ENCODE data around the gene SERPINB12.
A peak's percentile ranks its signal among the peaks of the same experiment; 100 is the strongest.

Gene SERPINB12

GRCh38 chr18:63542069-63542468 lies at the start of gene SERPINB12:
TSS of gene SERPINB12 (plus strand) at chr18:63542369. CDS start at chr18:63556160, 13,791 bp downstream.
- no peak for DNase-seq

GRCh38 chr18:63492851-63493250 lies 49.3 kb upstream of the SERPINB12 start:
- DNase-seq = no peak

DNA sequence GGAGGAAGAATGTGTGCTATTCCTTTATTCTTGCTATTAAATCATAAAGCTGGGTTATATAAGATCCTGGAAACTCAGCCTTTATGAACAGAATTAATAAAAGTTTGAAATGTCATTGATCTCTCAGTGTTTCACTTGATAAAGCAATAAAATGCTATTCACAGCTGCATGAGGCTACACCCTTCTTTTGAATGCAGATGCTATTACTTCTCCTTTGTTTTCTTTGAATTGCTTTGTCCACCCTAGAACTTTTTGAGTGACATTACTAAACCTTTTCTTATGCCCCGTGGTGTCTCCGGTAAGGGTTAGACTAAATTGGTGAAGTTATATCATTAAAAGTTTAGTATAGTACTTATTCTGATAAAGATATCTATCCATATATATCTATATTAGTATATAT lies 46.5 kb upstream of the SERPINB12 start:
- DNase-seq = no peak

DNA sequence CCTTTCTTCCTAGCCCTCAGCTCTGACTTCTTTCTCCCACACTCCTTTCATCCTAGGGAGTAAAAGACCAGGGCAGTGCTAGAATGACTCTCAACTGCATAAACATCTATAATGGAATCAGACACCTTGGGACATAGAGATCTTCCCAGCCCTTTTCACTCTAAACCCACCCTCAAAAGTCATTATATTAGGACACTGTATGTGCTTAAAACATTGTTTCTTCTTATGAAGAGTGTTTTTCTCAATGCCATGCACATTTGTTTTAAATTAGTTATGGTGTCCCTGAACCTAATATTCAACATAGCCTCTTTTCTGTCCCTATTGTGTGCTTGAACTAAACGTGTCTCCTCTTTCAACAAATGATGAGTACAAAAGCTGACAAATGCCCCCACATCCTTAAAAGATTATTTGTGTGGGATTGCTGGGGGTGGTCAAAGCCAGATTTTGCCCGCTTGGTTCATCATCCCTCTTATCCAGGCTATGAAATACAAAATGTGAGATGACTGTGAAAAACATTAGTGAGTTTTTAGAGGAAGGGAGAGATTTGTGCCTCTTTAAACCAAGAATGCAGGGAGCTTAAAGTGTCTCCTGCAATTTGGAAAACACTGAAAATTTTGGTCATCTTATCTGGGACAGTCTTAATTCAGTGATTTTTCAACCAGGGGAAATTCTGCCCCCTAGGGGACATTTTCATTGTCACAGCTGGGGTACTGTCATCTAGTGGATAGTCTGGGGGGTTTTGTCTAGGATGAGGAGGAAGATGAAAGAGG lies 36.4 kb upstream of the SERPINB12 start:
- DNase-seq = no peak

DNA sequence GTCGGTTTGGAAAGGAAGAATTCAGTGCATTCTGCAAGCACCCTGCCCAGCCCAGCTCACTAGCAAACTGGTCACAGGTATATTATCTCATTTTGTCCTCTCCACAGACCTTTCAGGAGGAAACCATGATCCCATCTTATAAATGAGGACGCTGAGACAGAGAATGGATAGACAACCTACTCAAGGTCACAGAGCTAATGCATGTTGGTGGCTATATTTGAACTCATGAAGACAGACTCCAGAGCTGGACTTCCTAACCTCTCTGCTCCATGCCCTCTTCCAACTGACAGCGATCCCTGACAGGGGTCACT lies 35.9 kb upstream of the SERPINB12 start:
- no peak for DNase-seq

GRCh38 chr18:63508596-63508995 lies 33.6 kb upstream of the SERPINB12 start:
- DNase-seq = no peak

DNA sequence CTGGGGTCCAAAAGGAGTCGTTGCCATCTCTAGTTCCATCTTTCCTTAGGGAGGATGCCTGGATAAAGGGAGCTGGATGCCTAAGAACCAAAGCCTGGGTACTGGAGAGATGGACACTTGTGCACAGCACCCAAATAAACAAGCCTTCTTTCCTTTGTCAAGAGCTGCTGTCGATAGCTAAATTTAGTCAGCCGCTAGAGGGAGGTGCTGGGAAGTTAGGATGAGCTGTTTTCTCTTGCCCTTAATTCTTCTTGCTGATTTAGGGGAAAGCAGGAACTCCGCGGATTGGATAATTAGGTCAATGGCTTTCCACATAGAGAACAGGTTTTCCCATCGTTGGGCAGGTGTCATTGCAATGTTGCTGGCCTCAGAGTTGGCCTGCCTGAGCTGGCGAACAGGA lies 30.9 kb upstream of the SERPINB12 start:
- DNase-seq = no peak

- DNase-seq = no peak
Measured at GRCh38 chr18:63514326-63514725, 27.8 kb upstream of the SERPINB12 start.

DNA sequence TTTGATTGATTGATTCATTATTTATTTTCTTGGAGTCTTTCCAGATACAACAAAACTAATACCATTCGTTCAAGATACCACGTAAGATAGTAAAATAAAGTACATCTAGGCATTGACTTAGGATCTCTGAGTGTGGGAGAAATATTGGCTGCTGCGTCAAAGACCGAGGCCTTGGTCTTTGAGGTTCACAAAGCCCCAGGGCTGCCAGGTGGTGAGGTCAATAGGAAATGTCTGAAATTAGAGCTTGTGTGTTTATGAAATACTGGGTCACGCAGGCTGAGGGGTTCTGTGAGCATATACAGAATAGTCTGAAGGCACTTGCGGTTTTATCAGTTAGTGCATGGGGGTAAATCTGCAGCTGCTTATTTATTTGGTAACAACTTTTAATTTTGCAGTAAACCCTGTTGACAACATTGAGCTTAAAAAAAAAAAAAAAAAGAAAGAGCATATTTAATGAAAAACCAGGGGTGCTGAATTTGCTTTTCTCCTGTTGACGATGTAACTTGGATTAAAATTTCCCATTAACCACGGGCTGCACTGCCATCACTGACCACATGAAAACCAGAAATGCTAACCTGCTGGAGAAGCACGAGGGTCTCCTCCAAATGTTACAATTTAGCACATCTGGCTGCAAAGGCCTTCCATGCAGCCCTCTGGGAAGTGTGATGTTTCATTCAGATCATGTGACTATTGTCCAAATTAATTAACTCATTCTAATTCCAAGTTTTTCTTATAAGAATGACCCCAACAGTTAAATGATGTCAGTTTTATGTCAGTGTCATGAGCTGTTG lies 27.1 kb upstream of the SERPINB12 start:
- no peak for DNase-seq

DNA sequence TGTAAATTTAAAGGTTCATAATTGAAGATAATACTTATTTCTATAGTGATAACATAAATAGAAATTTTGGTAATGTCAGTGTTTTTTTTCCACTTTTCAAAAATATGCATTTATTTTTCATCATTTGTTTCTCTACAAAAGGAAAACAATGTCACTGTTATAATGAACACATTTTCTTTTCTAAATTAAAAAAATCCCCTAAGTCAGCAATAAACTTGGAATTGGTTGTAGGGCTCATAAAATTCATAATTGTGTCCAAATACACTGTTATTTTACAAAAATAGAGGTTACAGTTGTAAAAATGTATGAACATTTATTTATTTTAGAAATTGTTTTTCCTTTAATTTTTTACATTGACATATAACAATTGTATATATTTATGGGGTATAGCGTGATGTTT lies 26.4 kb upstream of the SERPINB12 start:
- DNase-seq = no peak

DNA sequence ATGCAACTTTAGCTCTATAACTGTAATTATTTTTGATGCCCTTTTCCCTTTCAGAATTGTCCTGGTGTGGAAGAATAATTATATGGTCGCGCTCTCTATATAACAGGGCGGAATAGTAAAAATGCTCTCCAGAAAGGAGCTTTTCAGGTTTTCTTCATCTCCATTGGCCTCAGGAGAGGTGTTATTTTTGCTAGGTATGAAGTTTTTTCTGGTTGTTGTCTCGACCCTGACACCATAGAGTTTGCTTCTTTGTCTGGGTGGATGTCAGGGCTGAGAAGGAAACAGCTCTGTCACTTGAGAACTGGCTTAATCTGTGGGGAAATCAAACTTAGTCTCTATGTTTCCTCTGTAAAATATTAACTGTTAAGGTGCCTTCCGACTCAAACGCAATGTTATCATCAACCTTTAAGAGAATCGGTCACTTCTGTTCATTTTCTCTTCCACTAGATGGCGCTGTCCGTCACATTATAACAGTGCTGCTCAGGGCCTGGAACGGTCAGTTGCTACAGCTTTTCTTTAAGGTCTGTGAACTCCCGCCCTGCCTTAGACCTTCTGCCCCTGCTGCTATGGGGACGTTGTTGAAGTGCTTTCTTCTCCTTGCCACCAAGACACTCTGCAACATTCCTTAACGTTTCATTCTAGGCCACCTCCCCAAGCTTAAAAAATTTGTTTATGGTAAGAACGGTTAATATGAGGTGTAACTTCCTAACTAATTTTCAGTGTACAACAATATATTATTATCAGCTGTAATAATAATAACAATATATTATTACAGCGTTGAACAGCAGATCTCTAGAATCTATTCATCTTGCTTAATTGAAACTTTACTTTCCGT lies 23.8 kb upstream of the SERPINB12 start:
- DNase-seq = peak; percentile 71 to 76

DNA sequence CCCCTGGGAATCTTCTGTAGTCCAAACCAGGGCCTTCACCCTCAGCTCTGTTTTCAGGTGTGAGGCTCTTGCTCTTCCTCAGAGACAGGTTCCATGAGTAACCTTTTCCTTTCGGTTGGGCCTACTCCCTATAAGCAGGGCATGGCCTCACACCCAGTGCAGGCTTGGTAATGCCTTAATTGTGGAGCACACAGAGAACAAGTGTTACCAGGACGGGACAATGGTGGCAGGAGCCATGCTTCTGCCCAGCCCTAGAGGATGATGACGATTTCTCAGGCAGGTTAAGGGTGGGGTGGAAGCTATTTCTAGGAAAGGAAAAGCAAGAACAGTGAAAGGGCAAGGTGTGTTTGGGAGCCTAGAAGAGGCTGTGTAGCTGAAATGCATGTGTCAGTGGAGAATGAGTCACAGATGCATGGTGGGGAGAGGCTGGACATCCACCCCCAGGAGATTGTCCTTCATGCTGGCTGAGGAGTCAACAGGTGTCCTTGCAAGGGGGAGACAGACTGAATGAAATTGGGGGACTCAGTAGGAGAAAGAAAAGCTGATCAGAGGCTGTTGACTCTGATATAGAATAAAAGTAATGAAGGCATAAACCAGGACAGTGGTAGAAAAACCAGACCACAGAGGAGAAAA lies 22.0 kb upstream of the SERPINB12 start:
- no peak for DNase-seq

GRCh38 chr18:63523660-63524059 lies 18.5 kb upstream of the SERPINB12 start:
- no peak for DNase-seq

GRCh38 chr18:63527251-63527650 lies 14.9 kb upstream of the SERPINB12 start:
- DNase-seq = no peak

- no peak for DNase-seq
Measured at GRCh38 chr18:63528863-63529492, 13.2 kb upstream of the SERPINB12 start.

GRCh38 chr18:63532471-63532870 lies 9.7 kb upstream of the SERPINB12 start:
- no peak for DNase-seq

GRCh38 chr18:63534615-63535014 lies 7.6 kb upstream of the SERPINB12 start:
- DNase-seq = no peak

DNA sequence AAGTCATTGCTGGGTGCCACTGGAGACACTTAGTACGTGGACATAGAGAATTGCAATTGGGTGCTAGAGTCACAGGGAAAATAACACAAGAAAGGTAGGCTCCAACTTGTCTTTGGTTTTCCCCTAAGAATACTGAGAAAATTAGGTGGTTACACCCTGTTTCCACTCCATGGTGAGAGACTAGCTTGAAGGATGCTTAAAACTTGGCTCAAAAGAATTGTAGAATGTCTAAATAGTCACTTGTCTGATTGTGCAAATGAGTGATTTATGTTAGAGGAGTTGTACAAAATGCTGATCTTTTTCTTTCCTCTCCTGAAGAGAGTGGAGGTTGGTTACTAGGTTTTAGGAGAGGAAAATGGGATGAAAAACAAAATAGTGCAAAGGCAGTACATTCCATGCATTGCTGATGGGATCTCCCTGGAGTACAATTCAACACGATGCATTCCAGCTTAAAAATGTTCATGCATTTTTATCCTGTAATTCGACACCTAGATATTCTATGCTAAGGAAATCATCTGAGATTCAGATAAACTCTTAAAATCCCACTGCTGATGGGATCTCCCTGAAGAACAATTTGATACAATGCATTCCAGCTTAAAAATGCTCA lies 2.2 kb upstream of the SERPINB12 start:
- DNase-seq = no peak

DNA sequence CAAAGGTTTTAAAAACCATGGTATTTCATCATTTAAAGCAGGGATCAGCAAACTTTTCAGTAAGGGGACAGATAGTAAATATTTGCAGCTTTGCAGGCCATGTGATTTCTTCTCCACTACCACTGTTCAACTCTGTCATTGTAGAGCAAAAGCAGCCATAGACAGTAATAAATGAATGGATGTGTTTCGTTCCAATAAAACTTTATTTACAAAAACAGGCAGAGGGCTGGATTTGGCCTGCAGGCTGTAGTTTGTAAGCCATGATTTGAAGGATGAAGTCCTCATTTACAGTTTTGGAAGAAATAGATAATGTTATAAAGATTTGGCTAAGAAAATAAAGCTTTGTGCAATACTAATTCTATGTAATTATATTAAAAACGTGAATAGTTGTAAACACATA lies 1.8 kb downstream of the SERPINB12 start:
- DNase-seq = no peak

- no peak for DNase-seq
Measured at GRCh38 chr18:63545000-63545399, 2.8 kb downstream of the SERPINB12 start.

GRCh38 chr18:63550068-63550467 lies 7.9 kb downstream of the SERPINB12 start:
- DNase-seq = no peak

- no peak for DNase-seq
Measured at GRCh38 chr18:63551769-63552168, 9.6 kb downstream of the SERPINB12 start.
